ENCODE measurements around the gene CCDC196. TPM values are rescaled to one million over a fixed set of nuclear protein-coding genes. Genes with fewer than 3 reads are reported as not detected.
A peak's percentile ranks its signal among the peaks of the same experiment; 100 is the strongest.

The CCDC196 gene
- total RNA-seq, 1 donor = not detected

DNA sequence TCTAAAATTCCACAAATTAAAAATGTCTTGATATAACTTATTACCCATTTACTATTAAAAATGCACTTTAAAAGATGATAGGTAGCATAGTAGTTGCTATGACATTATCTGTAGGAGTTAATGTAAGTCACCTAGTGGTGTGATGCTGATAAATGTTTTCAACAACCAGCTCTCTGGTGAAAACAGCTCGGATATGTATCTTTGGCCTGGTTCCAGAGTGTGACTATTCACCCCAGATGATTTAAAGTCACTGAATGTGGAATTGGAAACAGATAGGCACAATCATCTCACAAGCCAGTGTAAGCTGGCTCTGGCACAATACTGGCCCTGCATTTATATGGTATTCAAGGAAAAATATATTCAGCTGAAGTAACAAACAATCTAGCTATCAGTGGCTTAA lies 9.2 kb upstream of the CCDC196 start:
- TF ChIP-seq, protein P1, sequence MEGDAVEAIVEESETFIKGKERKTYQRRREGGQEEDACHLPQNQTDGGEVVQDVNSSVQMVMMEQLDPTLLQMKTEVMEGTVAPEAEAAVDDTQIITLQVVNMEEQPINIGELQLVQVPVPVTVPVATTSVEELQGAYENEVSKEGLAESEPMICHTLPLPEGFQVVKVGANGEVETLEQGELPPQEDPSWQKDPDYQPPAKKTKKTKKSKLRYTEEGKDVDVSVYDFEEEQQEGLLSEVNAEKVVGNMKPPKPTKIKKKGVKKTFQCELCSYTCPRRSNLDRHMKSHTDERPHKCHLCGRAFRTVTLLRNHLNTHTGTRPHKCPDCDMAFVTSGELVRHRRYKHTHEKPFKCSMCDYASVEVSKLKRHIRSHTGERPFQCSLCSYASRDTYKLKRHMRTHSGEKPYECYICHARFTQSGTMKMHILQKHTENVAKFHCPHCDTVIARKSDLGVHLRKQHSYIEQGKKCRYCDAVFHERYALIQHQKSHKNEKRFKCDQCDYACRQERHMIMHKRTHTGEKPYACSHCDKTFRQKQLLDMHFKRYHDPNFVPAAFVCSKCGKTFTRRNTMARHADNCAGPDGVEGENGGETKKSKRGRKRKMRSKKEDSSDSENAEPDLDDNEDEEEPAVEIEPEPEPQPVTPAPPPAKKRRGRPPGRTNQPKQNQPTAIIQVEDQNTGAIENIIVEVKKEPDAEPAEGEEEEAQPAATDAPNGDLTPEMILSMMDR (IDR thresholded peaks at IDR 0.05; ENCODE audit: insufficient read depth, low read depth, low read length) = no peak
- no peak overlapping the region for H3K4me3 ChIP-seq (ENCODE audit: low read depth, low read length)
- DNase-seq (ENCODE audit: low read depth) = peak; percentile 6

DNA sequence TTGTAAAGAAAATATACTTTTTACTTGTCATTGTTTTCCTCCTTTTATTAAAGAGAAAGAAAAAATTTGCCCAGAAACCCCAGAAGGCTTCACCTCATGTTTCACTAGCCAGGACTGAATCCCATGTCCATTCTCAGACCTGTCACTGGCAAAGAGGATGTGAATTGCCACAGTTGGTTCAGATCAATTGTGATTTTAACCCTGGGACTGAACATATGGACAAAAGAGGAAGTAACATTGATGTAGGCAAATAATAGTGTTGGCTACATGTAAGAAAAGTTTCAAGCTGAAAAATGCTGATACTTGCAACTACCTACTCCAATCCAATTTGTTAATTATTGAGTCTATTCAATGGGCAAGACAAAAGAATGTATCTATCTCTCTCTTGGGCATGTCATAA lies 8.6 kb upstream of the CCDC196 start:
- no peak overlapping the region for H3K4me3 ChIP-seq (ENCODE audit: low read depth, low read length)
- no peak for DNase-seq (ENCODE audit: low read depth)
- TF ChIP-seq, protein P1 (IDR thresholded peaks at IDR 0.05; ENCODE audit: insufficient read depth, low read depth, low read length) = no peak

DNA sequence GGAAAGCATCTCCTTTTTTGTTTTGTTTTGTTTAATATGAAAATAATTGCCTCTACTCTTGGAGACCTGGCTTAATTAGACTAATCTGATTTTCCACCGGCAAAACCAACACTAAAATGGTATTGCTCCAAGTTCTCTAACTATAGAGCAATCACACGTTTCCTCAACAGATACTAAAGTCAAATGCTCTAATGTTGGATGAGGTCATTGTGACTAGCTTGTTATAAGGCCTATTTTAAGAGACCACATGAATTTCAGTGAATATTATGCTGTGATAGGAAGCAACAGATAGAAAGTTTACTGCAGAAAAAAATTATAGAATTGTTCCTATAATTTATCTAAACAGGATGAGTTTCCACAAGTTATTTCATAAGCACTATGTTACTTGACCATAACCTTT lies 3.3 kb upstream of the CCDC196 start:
- TF ChIP-seq, protein P1 (IDR thresholded peaks at IDR 0.05; ENCODE audit: insufficient read depth, low read depth, low read length) = no peak
- no peak overlapping the region for H3K4me3 ChIP-seq (ENCODE audit: low read depth, low read length)
- DNase-seq (ENCODE audit: low read depth) = no peak

DNA sequence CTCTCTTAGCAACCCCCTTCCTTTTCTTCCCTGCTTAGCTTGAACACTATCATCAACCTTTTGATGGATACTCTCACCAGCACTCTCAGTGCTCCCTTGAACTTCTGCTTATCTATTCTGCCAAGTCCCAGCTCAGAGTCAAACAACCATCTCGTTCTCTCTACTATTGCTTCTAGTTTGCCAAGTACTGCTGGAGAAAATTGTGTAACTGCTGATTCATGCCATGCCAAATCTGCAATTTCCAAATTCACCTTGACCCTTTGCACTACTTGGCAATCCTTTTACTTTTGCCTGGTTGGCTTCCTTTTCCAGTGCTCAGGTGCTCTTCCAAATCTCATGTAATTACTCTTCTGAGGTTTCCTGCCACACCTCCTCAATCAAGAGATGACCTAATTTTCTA lies 2.8 kb upstream of the CCDC196 start:
- DNase-seq (ENCODE audit: low read depth) = no peak
- TF ChIP-seq, protein P1 (IDR thresholded peaks at IDR 0.05; ENCODE audit: insufficient read depth, low read depth, low read length) = no peak
- no peak overlapping the region for H3K4me3 ChIP-seq (ENCODE audit: low read depth, low read length)

DNA sequence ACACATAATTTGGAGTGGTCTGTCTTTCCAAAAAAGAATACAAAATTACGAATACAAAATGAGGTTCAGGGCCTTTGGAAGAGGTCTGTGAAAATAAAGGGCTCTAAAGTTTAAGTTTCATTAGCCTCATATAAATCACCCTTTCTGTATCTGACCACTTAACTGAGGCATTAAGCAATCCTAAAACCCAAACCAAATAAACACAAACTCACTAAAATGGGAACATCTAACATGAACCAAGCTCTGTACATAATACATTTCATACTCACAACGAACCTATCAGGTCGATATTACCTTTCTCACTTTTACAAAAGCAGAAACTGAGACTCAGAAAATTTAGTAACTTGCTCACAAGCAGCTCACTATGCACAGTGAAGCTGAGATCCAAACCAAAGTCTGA lies 1.1 kb upstream of the CCDC196 start:
- TF ChIP-seq, protein P1 (IDR thresholded peaks at IDR 0.05; ENCODE audit: insufficient read depth, low read depth, low read length) = no peak
- DNase-seq (ENCODE audit: low read depth) = no peak
- H3K4me3 ChIP-seq (ENCODE audit: low read depth, low read length) = no peak overlapping the region

DNA sequence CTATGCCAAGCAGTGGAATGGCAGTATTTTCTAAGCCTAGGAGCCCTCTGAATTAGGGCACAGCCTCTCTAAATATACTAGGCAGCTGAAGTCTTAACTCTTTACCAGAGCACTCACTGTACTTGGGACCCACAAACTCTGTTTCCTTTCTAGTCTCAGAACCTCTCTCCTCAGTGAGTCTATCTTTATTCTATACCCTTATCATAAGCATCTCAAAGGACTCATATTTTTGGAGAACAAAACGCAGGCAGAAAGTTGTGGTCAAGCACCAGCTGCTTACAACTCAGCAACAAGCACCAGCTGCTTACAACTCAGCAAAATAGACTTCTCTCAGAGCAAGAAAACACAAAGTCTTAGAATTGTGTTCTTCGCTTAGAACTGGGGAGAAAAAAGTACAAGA lies 993 bp downstream of the CCDC196 start:
- TF ChIP-seq, protein P1 (IDR thresholded peaks at IDR 0.05; ENCODE audit: insufficient read depth, low read depth, low read length) = no peak
- no peak overlapping the region for H3K4me3 ChIP-seq (ENCODE audit: low read depth, low read length)
- DNase-seq (ENCODE audit: low read depth) = no peak

Measured in fibroblast of villous mesenchyme (primary cell).